ENCODE results near the gene PGM1. TPM values are rescaled to one million over a fixed set of nuclear protein-coding genes. Genes with fewer than 3 reads are reported as not detected.

Gene PGM1
- total RNA-seq, 1 experiment from 2014 or later = 54.6 TPM

GRCh38 chr1:63593886-63594605 is 835 bp downstream of the PGM1 start (continued):
- TF ChIP-seq REST (IDR thresholded peaks at IDR 0.05; ENCODE audit: low read depth) (no peak), ATF3 (IDR thresholded peaks at IDR 0.05) (no peak)

GRCh38 chr1:63595435-63595834 is 2.2 kb downstream of the PGM1 start:
- H4K20me1 ChIP-seq (ENCODE audit: insufficient read depth) = no peaks in the 10 kb centered on the region
- ChIA-PET RAD21 (ENCODE audit: low non-redundant PET in 1 of 2, low total read pairs in 2 of 2, uncharacterized antibody in 2 of 2, unreplicated experiment in 2 of 2) (no interaction called here), CTCF (no interaction called here), POLR2A (no interaction called here)
- no peaks in the 10 kb centered on the region for H3K9me3 ChIP-seq (ENCODE audit: control insufficient read depth in 1 of 2, insufficient read depth in 1 of 2, low read depth in 1 of 2, low read length in 2 of 2)
- no TSS peak for BruUV-seq (replicated peaks)
- no peak overlapping the region; the same call in 1 of the 2 replicates for H3K27ac ChIP-seq (ENCODE audit: low read depth, low read length)
- peaks cover 15% of the 10 kb centered on the region for H3K79me2 ChIP-seq (ENCODE audit: insufficient read depth, low read length)
- H3K27me3 ChIP-seq (ENCODE audit: insufficient read depth, low read length) = no peaks in the 10 kb centered on the region
- H3K9ac ChIP-seq (ENCODE audit: low read length) = no peak overlapping the region
- no peak for DNase-seq (ENCODE audit: low read depth, low spot score)
- intact Hi-C loops (cut with micrococcal nuclease) = no loop called here
- no peak overlapping the region for H3K4me3 ChIP-seq (replicated peaks in 1 of 2; ENCODE audit: low read depth in 1 of 2, low read length in 2 of 2)
- H2AFZ ChIP-seq (ENCODE audit: low read depth, low read length, poor library complexity, severe bottlenecking) = no peak overlapping the region
- H3K4me1 ChIP-seq (ENCODE audit: control insufficient read depth in 1 of 2, insufficient read depth in 2 of 2, low read length in 2 of 2) = peaks cover 10 to 16% of the 10 kb centered on the region in 2 experiments; a peak in 3 of 4 replicates
- H3K9me2 ChIP-seq (ENCODE audit: insufficient read depth) = no peaks in the 10 kb centered on the region
- H3K4me2 ChIP-seq (ENCODE audit: low read length) = peak overlapping the region; percentile 86
- no peak for ATAC-seq
- H3K36me3 ChIP-seq (ENCODE audit: control insufficient read depth in 1 of 2, insufficient read depth in 2 of 2, low read length in 2 of 2) = peaks cover 0 to 4% of the 10 kb centered on the region in 2 experiments; a peak in 1 of 4 replicates
- TF ChIP-seq REST (IDR thresholded peaks at IDR 0.05; ENCODE audit: low read depth) (no peak), ZFX (IDR thresholded peaks at IDR 0.05) (no peak), SRF (IDR thresholded peaks at IDR 0.05; ENCODE audit: low read depth) (no peak), CEBPB (IDR thresholded peaks at IDR 0.05; ENCODE audit: low read depth) (no peak), ATF3 (IDR thresholded peaks at IDR 0.05) (no peak), EZH2 (IDR thresholded peaks at IDR 0.05) (no peak), EZH2phosphoT487 (IDR thresholded peaks at IDR 0.05; ENCODE audit: borderline replicate concordance) (no peak), TCF7L2 (IDR thresholded peaks at IDR 0.05; ENCODE audit: borderline replicate concordance, extremely low read depth, insufficient read depth, insufficient read length) (no peak), ELF1 (IDR thresholded peaks at IDR 0.05; ENCODE audit: borderline replicate concordance, low read depth) (no peak), SIN3A (IDR thresholded peaks at IDR 0.05; ENCODE audit: low read depth) (no peak), MAX (IDR thresholded peaks at IDR 0.05) (no peak), SP1 (IDR thresholded peaks at IDR 0.05; ENCODE audit: low read depth) (no peak), FOSL1 (IDR thresholded peaks at IDR 0.05; ENCODE audit: low read depth) (no peak), ZBTB33 (IDR thresholded peaks at IDR 0.05; ENCODE audit: extremely low read depth, insufficient replicate concordance, low read length) (no peak)

Measured in HCT116 (cell line).